Spleen (tissue), 7 donors: ENCODE data around the gene CETN3.

Source experiments
- POLR2A ChIP-seq, 3 donors: fragments of 450-650 bp; IDR thresholded peaks; one replicate each; pipeline ENCODE4 v1.5.1; 2017; ENCODE audit warnings: antibody characterized with exemption in 3 of 3, mild to moderate bottlenecking in 1 of 3
- TF ChIP-seq, protein P1 (sequence below), 11 experiments: fragments of 200-600 bp in 7 of 11; fragments of 450-650 bp in 4 of 11; sonication (generic) in 4 of 11; IDR thresholded peaks in 8 of 11; conservative IDR thresholded peaks in 3 of 11; 1 replicate in 7 of 11; 2 replicates in 4 of 11; pipeline versions ENCODE4 v1.4.0 to v1.8.0; 2016 to 2021; ENCODE audit warnings: antibody characterized with exemption in 11 of 11, inconsistent platforms in 4 of 11, mild to moderate bottlenecking in 1 of 11
- donor health status: DM: no; HTN: no; CAD: no; lungs with moderate emphysema.
- donor health status: DM: no; HTN: no; CAD: no.
- donor health status: DM: no; HTN: no; CAD: no.

DNA sequence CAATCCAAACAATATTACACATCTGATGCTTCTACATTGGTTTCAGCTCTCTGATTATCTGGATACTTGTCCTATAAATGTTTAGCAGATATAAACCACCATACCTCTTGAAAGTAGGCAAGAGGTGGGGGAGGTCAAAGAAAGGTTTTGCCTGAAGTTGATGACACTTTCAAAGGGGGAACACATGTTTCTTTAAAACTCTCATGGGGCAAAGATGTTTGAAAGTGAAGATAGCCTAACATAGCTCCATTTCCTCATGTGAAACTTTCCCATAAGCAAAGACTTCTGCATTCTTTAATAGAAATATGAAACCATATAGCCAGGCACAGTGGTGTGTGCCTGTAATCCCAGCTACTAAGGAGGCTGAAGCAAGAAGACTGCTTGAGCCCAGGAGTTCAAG lies 62.1 kb downstream of the CETN3 start:
- no peak for TF ChIP-seq POLR2A (IDR thresholded peaks at IDR 0.05)
- TF ChIP-seq, protein P1, sequence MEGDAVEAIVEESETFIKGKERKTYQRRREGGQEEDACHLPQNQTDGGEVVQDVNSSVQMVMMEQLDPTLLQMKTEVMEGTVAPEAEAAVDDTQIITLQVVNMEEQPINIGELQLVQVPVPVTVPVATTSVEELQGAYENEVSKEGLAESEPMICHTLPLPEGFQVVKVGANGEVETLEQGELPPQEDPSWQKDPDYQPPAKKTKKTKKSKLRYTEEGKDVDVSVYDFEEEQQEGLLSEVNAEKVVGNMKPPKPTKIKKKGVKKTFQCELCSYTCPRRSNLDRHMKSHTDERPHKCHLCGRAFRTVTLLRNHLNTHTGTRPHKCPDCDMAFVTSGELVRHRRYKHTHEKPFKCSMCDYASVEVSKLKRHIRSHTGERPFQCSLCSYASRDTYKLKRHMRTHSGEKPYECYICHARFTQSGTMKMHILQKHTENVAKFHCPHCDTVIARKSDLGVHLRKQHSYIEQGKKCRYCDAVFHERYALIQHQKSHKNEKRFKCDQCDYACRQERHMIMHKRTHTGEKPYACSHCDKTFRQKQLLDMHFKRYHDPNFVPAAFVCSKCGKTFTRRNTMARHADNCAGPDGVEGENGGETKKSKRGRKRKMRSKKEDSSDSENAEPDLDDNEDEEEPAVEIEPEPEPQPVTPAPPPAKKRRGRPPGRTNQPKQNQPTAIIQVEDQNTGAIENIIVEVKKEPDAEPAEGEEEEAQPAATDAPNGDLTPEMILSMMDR (IDR thresholded peaks at IDR 0.05 in 8 of 11, conservative IDR thresholded peaks at IDR 0.05 in 3 of 11), result no peak
